Germinal center (tissue), 1 donor: ENCODE measurements around the gene SMYD3.

ENCODE experiments used
- DNase-seq: peaks from one replicate; pipeline ENCODE4 v3.0.0; 2012; ENCODE audit warnings: mixed read lengths, low spot score

Gene SMYD3

GRCh38 chr1:246515390-246516005 is 8.4 kb upstream of the SMYD3 start:
- DNase-seq, result no peak

DNA sequence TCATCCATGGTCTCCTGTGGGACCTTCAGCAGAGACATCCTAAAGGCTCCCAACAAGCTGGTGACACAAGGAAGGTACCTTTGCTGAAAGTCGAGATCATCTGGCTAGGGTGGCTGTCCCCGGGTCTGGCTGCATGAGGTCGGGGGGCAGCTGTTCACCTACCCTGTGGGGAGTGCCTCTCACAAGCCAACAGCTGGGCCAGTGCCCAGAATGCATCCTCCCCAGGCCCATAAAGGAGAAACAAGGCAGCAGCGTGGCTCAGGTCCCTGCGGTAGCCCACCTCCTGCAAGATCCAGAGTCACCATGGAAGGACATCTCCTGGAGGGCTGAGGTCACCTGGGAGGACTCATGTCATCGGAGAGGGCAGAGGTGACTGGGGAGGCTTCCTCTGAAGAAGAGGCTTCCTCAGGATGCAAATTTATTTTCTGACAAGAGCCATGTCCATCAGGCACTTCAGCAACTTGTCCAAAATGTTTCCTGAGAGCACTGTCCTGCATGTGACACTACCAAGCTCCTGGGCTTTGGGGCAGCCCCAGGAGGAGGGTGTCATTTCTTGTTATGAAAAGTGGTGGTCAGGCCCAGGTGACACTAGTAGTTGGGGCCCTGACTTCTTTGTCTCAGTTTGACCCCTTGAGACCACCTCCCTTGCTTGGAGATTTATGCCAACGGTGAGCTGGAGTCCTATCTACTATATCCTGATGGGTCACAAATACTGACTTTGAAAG is 6.7 kb upstream of the SMYD3 start:
- no peak for DNase-seq

DNA sequence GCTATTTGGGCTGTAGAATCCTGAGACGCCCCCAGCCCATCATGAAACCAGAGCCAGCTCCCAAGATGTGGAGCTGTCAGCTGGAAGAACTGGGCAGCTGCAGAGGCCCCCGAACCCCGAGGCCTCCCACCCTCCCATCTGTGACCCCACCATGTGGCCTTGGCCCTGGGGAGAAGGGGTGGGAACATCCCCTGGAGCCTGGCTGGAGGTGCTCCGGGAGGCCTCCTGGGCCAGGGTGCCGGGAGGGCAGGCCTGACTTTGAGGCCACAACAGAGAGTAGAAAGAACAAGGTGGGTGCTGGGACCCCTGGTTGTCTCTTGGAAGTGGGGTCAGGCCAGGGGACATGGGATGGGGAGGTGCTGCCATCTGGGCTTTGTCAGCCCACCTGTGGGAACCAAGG is 6.0 kb upstream of the SMYD3 start:
- no peak for DNase-seq

GRCh38 chr1:246512635-246513034 is 5.6 kb upstream of the SMYD3 start:
- DNase-seq, result no peak

GRCh38 chr1:246512230-246512629 is 5.2 kb upstream of the SMYD3 start:
- no peak for DNase-seq

GRCh38 chr1:246511203-246511602 is 4.1 kb upstream of the SMYD3 start:
- DNase-seq, result no peak

DNA sequence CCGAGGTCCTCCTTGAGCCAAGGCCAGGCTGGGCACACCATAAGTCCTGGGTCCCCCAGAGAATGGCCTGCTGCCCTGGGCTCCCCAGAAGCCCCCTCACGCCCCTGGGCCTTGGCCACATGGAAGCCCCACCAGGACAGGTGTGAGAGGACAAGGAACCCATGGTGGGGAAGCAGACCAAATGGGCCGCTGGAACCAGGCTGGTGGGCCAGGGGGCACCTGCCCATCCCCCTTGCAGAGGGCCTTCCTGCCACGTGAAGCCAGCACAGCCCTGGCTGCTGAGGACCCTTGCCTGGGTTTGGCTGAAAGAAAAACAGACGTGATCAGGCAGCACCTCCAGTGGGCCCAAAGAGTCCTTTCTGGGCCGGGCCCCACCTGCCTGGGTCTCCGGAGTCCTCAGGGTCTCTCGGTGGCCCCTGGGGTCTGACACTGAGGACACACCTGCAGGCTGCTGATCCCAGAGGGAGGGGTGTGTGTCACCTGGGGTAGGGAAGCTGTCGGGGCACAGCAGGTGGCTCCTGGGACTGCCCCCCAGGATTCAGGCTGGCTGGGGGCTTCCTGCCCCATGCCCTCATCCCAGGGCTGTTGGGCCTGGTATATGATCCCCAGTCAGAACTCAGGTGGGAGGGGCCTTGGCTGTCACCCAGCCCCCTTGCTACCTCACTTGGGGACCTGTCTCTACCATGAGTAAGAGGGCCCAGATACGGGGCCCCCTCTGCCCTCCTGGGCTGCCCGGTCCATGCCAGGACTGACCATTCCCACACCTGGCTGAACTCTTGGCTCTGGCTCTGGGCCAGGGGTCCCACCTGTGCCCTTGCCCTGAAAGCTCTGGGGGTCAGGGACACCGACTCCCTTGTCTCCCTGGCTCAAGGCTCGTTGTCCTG is 3.3 kb upstream of the SMYD3 start:
- DNase-seq, result no peak

DNA sequence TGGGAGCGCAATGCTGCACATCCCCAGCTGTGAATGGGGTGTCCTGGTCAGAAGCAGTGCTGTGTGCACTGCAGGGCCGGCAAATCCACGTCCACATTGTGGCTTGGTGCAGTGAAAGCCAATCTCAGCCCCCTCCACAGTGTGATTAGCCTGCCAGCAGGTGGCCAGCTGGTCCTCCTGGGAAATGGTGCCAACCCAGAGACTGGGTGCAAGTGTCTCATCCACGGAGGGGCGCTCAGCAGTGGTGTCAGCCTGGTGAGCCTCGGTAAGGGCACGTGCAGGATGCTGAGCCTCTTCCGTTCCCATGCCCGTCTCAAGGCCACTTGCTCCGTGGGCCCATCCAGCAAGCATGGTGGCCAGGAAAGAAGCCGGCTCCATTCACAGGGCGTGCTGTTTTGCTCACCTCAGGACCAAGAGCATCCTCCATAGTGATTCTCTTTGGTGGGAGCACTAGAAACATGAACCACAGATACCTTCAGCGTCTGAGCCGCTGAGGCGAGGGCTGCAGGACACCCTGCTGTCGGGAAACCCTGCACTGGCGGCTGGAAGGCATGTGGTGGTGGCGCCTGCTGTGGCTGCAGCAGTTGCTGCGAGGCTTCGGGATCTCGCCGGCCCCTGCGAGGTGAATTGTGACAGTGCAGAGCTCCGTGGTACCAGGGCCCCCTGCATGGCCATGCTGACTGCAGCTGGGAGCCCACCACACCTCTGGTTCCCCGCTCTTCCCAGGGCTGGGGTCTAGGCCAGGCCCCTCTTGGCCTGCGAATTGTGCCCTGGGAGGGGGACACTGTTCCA is 2.0 kb upstream of the SMYD3 start:
- DNase-seq, result no peak

- DNase-seq, result no peak
Observed at GRCh38 chr1:246506367-246506673, 759 bp downstream of the SMYD3 start.

GRCh38 chr1:246503341-246503740 is 3.7 kb downstream of the SMYD3 start:
- DNase-seq, result no peak

- DNase-seq, result peak; percentile 59
Observed at GRCh38 chr1:246497331-246497915, 9.7 kb downstream of the SMYD3 start.

GRCh38 chr1:246492611-246493245 is 14.4 kb downstream of the SMYD3 start:
- DNase-seq, result peak; percentile 10

GRCh38 chr1:246491551-246492053 is 15.5 kb downstream of the SMYD3 start:
- DNase-seq, result no peak

- no peak for DNase-seq
Observed at GRCh38 chr1:246488674-246489073, 18.4 kb downstream of the SMYD3 start.

GRCh38 chr1:246483569-246483933 is 23.5 kb downstream of the SMYD3 start:
- DNase-seq, result no peak

DNA sequence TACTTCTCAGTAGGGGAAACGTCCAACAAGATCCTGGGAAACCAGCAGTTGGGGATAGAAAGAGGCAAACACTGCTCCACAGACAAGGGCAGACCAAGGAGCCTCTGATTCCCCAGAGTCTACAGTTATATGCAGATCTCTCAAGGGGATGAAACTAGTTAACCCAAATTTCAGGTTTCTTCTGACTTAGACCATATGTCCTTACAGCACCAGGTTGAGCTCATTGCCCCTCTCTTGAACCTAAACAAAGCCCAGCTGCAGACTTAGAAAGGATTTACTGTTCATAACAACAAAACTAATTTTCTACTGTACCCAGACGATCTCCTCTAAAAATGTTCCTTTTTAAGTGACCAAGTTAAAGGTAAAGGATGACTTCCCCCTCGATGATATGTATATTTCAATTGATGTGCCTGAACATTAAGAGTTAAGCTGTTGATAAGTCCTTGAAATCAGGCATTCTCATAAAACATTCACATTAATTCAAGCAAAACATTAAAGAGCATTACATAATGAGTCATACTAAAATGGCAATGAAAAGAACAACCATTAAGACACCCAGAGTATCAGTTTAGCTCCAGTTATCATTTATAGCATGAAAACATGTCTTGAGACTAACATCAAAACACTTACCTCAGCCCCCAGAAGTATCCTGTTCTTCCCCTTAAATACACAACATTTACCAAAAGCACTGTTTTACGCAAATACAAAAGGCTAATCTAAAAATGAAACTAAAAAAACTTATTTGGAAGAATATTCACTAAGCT is 24.1 kb downstream of the SMYD3 start:
- DNase-seq, result peak; percentile 35

DNA sequence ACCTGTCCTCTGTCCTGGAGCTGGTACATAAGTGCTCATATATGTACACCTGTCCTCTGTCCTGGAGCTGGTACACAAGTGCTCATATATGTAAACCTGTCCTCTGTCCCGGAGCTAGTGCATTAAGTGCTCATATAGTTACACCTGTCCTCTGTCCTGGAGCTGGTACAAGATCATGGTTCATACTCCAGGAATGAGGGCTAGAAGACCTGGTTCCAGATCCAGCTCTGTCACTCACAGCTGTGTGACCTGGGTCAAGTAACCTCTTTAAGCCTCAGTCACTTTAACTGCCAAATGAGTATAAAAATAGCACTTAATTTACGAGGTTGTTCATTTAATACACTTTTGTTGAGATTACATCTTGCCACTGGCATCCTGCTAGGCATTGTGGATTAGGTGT is 28.0 kb downstream of the SMYD3 start:
- no peak for DNase-seq

- no peak for DNase-seq
Observed at GRCh38 chr1:246477634-246478033, 29.4 kb downstream of the SMYD3 start.

- no peak for DNase-seq
Observed at GRCh38 chr1:246476771-246477170, 30.3 kb downstream of the SMYD3 start.

- DNase-seq, result no peak
Observed at GRCh38 chr1:246471688-246472087, 35.4 kb downstream of the SMYD3 start.

DNA sequence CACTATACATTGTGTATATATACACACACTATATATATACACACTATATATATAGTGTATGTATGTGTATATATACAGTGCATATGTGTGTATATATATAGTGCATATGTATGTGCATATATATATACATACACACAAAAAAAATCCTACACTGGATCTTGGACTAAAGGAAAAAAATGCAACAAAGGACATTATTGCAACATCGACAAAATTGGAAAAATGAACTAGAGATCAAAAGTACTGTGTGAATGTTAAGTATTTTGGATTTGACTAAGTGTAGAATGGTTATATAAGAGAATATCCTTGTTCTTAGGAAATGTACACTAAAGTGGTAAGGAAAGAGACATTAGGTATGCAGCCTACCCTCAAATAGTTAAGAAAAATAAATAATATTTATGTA is 36.5 kb downstream of the SMYD3 start:
- DNase-seq, result no peak
